Measurements from ENCODE around the gene ACTR10. TPM values are rescaled to one million over a fixed set of nuclear protein-coding genes. Genes with fewer than 3 reads are reported as not detected.

Gene ACTR10
- total RNA-seq: 10 to 100 TPM; 44.6 to 47.0 TPM

DNA sequence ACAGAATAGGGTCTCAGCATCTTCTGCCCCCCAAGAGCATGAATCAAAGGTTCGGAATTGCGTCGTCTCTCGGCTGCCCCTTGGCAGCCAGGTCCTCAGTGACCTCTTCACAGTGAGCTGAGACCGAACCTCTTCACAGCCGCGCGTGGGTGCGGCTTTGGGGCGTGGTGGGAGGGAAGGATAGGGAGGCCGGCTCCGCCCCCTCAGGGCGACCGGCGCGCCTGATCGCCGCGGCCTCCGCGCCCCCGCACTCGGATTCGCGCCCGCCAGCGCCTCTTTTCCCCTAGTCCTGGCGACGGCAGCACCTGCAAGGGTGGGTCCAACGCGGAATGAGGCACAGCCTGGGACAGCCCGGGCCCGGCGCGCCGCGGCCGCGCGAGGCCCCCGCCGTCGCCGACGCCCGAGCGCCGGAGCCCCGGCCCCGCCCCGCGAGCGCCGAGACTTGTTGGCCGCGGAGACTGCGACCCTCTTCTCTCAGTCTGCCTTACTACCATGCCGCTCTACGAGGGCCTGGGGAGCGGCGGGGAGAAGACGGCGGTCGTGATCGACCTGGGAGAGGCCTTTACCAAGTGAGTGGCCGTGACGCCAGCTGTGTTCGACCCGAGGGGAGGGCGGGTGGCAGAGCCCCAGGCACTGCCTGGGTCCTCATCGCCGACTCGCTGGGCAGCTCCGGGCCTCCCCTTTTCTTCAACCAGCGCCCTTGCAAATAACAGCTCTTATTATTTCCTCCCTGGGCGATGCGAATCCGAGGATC lies at the start of gene ACTR10:
TSS of gene ACTR10 (plus strand) at position 424 of the 754 bp plus-strand sequence. CDS start at position 493, 69 bp downstream.
- Mint-ChIP-seq H3K4me1 (ENCODE audit: low read depth) (peaks cover 22% of the 10 kb centered on the region), H3K36me3 (ENCODE audit: insufficient read depth in 2 of 2) (peaks cover 2 to 3% of the 10 kb centered on the region in 2 donors), H3K9me3 (no peaks in the 10 kb centered on the region), H3K27me3 (ENCODE audit: low read depth) (no peaks in the 10 kb centered on the region), H3K4me3 (peak within 1 kb of the TSS; percentile 92 to 99), H3K27ac (peak within 1 kb of the TSS; percentile 98)
- DNase-seq: peak; percentile 93
- peak; percentile 95 for ATAC-seq (replicated peaks in 1 of 2)

GRCh38 chr14:58150243-58150805 lies 49.6 kb upstream of the ACTR10 start:
- Mint-ChIP-seq H3K4me3 (peak overlapping the region in 1 of 2 donors; percentile 89), H3K4me1 (ENCODE audit: low read depth) (peaks cover 22% of the 10 kb centered on the region), H3K36me3 (ENCODE audit: insufficient read depth in 2 of 2) (no peaks in the 10 kb centered on the region), H3K9me3 (no peaks in the 10 kb centered on the region), H3K27ac (no peak overlapping the region), H3K27me3 (ENCODE audit: low read depth) (peaks cover 75% of the 10 kb centered on the region)
- DNase-seq: no peak
- ATAC-seq (replicated peaks in 1 of 2): no peak

DNA sequence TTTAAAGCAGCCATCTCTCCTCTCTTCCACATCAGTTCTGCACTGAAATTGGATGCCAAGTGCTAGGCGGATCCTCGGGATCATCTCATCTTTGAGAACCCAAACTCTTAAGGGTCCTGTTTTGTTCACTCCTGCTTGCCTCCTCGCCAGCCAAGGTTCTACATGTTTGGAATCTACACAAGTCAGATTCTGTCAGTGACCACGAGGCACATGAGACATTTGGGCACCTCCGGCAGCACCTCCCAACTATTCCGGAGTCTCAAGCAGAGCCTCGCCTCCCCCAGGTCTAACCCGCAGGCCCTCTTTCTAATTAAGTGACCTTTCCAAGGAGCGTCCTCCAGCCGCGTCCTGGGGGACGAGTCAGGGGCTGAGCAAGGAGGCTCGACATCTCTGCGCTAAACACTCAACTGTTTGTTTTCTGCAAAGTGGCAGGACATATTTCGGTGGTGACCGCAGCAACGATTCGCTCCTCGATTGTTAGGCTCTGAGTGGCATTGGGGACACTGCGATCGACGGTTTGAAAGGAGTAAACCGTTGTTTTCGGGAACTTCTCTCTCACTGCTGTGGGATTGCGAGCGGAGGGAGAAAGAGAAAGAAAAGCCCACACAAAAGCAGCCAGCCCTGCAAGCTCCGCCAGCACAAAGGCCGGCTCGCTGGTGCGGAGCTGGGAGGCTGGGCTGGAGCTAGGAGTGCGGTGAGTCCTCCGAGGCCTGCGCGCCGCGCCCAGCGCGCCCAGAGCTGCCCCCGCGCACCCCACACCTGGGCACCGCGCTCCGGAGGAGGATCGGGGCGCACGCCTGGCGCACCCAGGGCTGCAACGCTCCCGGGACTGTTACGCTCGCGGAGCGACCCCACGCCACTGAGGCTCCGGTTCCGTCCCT lies 48.6 kb upstream of the ACTR10 start:
- Mint-ChIP-seq H3K4me3 (peak overlapping the region; percentile 77 to 89), H3K4me1 (ENCODE audit: low read depth) (peaks cover 22% of the 10 kb centered on the region), H3K36me3 (ENCODE audit: insufficient read depth in 2 of 2) (no peaks in the 10 kb centered on the region), H3K9me3 (no peaks in the 10 kb centered on the region), H3K27me3 (ENCODE audit: low read depth) (peaks cover 72% of the 10 kb centered on the region), H3K27ac (no peak overlapping the region)
- peak; percentile 20 to 21 for DNase-seq
- ATAC-seq (replicated peaks in 1 of 2): peak; percentile 60 to 61

GRCh38 chr14:58152014-58152857 lies 47.7 kb upstream of the ACTR10 start, which contains the start of gene ARMH4:
Gene ARMH4, minus strand, starts transcription at chr14:58152213. Its CDS starts 12,855 bp downstream, at chr14:58139358.
- Mint-ChIP-seq H3K4me3 (peak within 1 kb of the TSS; percentile 81 to 89), H3K27ac (no peak within 1 kb of the TSS), H3K9me3 (no peaks in the 10 kb centered on the region), H3K4me1 (ENCODE audit: low read depth) (peaks cover 22% of the 10 kb centered on the region), H3K36me3 (ENCODE audit: insufficient read depth in 2 of 2) (no peaks in the 10 kb centered on the region), H3K27me3 (ENCODE audit: low read depth) (peaks cover 71% of the 10 kb centered on the region)
- ATAC-seq (replicated peaks in 1 of 2): peak; percentile 96
- DNase-seq: peak; percentile 76 to 81

DNA sequence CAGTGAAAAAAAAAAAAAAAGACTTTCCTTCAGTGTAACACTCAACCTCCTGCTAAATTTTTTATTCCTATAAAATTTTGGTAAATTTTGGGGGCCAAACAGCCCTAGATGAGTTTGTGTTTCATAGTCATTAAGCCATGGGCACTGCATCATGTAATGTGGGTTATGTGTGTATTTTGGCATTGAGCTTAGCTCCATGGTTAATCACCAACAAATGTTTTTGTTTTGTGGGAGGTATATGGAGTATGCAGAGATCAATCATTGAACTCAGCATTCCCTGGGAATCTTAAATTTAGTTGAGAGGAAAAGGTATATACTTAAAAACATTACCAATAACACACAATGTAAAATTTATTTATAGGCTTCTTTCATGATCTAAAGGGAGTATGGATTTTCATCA lies 39.4 kb upstream of the ACTR10 start:
- H3K36me3 Mint-ChIP-seq (ENCODE audit: insufficient read depth in 2 of 2): no peaks in the 10 kb centered on the region
- H3K27ac Mint-ChIP-seq: no peak overlapping the region
- H3K4me3 Mint-ChIP-seq: no peak overlapping the region
- H3K27me3 Mint-ChIP-seq (ENCODE audit: low read depth): peaks cover 24% of the 10 kb centered on the region
- H3K4me1 Mint-ChIP-seq (ENCODE audit: low read depth): no peaks in the 10 kb centered on the region
- no peak for ATAC-seq (replicated peaks in 1 of 2)
- DNase-seq: no peak
- no peaks in the 10 kb centered on the region for H3K9me3 Mint-ChIP-seq

DNA sequence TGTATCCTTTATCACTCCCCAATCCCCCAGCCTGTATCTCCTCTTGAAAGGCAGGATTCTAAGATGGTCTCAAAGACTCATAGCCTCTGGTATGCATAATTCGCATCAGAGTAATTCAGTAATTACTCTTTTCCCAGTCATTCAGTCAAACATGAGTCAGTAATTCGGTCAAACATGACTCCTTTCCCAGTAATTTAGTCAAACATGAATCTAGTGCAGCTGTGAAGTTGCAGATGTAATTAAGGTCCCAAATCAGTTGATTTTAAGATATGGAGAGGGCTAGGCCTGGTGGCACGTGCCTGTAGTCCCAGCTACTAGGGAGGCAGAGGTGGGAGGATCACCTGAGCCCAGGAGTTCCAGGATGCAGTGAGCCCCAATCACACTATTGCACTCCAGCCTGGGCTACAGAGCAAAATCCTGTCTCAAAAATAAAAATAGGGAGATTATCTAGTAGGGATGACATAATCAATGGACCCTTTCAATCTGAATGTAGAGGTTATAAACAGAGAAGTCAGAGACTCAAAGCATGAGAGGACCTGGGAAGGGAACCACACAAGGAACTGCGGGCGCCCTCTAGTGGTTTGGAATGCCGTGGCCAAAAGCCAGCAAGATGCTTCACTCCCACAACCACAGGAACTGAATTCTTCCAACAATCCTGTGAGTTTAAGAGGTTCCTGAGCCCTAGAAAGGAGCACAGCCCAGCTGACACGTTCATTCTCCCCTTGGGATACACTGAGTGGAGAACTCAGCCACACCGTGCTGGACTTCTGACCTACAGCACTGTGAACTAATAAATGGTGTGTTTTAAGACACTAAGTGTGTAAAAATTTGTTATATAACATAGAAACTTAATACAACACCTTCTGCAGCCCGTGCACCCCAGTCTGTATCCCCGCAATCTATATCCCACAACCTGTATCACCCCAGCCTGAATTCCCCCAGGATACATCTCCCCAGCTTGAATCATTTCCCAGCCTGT lies 33.7 kb upstream of the ACTR10 start:
- ATAC-seq (replicated peaks in 1 of 2) (peak; percentile 61 to 85), DNase-seq (peak; percentile 78)
- H3K4me3 Mint-ChIP-seq: peak overlapping the region in 1 of 2 donors; percentile 0
- peaks cover 14% of the 10 kb centered on the region for H3K4me1 Mint-ChIP-seq (ENCODE audit: low read depth)
- no peak overlapping the region for H3K27ac Mint-ChIP-seq
- H3K9me3 Mint-ChIP-seq: no peaks in the 10 kb centered on the region
- H3K36me3 Mint-ChIP-seq (ENCODE audit: insufficient read depth in 2 of 2): no peaks in the 10 kb centered on the region
- peaks cover 14% of the 10 kb centered on the region for H3K27me3 Mint-ChIP-seq (ENCODE audit: low read depth)

DNA sequence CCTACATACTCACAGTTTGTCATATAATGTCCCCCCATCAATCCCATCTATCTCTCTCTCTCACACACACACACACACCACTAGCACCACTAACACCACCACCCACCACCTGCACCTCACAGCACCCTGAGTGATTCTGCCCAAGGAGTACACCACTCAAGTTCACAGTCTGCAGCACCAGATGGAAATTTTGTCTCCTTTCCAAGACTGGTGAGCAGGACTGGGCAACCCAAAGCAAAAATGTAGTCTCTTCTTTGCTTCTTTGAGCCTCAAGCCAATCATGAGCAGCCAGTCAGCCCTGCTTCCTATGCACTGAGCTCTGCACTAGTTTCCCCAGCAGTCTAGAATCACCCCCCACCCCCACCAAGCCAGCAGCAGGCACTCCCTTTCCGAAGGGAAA lies 32.9 kb upstream of the ACTR10 start:
- Mint-ChIP-seq H3K27ac (no peak overlapping the region), H3K4me3 (no peak overlapping the region), H3K4me1 (ENCODE audit: low read depth) (peaks cover 14% of the 10 kb centered on the region), H3K27me3 (ENCODE audit: low read depth) (peaks cover 14% of the 10 kb centered on the region), H3K36me3 (ENCODE audit: insufficient read depth in 2 of 2) (no peaks in the 10 kb centered on the region), H3K9me3 (no peaks in the 10 kb centered on the region)
- DNase-seq (no peak), ATAC-seq (replicated peaks in 1 of 2) (no peak)

DNA sequence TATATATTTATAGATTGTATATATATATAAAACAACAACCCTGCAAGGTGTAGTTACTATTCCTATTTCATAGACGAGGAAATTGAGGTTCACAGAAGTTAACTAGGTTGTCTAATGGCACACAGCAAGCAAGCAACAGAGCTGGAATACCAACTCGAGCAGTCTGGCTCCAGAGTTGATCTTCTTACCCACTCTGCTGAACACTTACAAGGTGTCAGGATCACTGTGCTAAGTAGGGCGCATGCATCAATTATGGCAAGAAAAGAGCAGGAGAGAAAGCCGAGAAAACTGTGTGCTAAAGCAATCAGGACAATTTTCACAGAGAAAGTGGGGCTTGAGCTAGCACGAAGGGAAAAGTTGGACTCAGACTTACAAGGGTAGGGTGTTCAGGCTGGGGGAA lies 32.1 kb upstream of the ACTR10 start:
- ATAC-seq (replicated peaks in 1 of 2): no peak
- H3K9me3 Mint-ChIP-seq: no peaks in the 10 kb centered on the region
- H3K4me3 Mint-ChIP-seq: no peak overlapping the region
- H3K27me3 Mint-ChIP-seq (ENCODE audit: low read depth): peaks cover 14% of the 10 kb centered on the region
- H3K36me3 Mint-ChIP-seq (ENCODE audit: insufficient read depth in 2 of 2): no peaks in the 10 kb centered on the region
- H3K4me1 Mint-ChIP-seq (ENCODE audit: low read depth): peaks cover 14% of the 10 kb centered on the region
- no peak overlapping the region for H3K27ac Mint-ChIP-seq
- no peak for DNase-seq

- peak; percentile 91 to 96 for ATAC-seq (replicated peaks in 1 of 2)
- Mint-ChIP-seq H3K9me3 (no peaks in the 10 kb centered on the region), H3K36me3 (ENCODE audit: insufficient read depth in 2 of 2) (no peaks in the 10 kb centered on the region), H3K27me3 (ENCODE audit: low read depth) (peaks cover 25% of the 10 kb centered on the region), H3K4me3 (peak overlapping the region in 1 of 2 donors; percentile 25), H3K4me1 (ENCODE audit: low read depth) (peaks cover 10% of the 10 kb centered on the region), H3K27ac (no peak overlapping the region)
- peak; percentile 52 to 58 for DNase-seq
These were observed 28.9 kb upstream of the ACTR10 start for GRCh38 chr14:58171090-58171489.

DNA sequence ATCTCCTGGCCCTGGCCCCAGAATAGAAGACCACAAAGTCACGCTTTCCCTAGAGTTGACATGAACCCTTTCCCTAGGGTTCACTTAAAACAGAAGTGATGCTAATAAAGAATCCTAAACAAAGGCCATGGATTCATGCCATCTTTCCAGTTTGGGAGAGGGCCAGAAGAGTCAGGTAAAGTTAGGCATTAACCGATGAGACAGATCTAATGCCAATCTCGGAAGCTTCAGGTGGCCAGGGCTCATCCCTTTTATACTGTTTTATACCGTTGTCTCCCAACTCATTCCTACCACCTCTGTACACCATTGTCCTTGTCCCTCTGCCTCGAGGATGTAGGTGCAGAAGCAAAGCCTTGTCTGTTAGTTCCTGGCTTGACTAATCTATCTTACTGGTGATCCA lies 22.8 kb upstream of the ACTR10 start:
- no peaks in the 10 kb centered on the region for H3K4me1 Mint-ChIP-seq (ENCODE audit: low read depth)
- H3K36me3 Mint-ChIP-seq (ENCODE audit: insufficient read depth in 2 of 2): no peaks in the 10 kb centered on the region
- peaks cover 11% of the 10 kb centered on the region for H3K27me3 Mint-ChIP-seq (ENCODE audit: low read depth)
- no peak overlapping the region for H3K27ac Mint-ChIP-seq
- H3K9me3 Mint-ChIP-seq: no peaks in the 10 kb centered on the region
- DNase-seq (no peak), ATAC-seq (replicated peaks in 1 of 2) (no peak)
- H3K4me3 Mint-ChIP-seq: no peak overlapping the region

DNA sequence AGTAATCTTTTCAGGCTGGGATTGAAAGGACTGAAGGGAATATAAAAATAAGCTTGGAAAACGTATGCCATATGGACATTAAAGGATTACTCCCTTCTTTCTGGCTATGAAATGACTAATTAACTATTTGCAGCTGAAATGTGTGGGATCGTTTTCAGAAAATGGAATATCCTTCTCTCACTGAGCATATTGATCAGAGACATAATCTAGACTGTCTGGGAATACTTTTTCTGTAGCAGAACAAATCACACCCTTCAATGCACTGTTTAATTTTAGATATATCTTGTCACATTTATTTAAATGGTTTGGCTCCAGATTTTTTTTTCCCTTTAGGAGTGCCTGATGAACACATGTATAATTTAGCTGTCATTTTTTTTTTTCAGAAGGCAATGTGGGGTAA lies 10.8 kb upstream of the ACTR10 start:
- H3K4me1 Mint-ChIP-seq (ENCODE audit: low read depth): no peaks in the 10 kb centered on the region
- peaks cover 5% of the 10 kb centered on the region for H3K27me3 Mint-ChIP-seq (ENCODE audit: low read depth)
- no peak overlapping the region for H3K4me3 Mint-ChIP-seq
- H3K27ac Mint-ChIP-seq: no peak overlapping the region
- H3K36me3 Mint-ChIP-seq (ENCODE audit: insufficient read depth in 2 of 2): no peaks in the 10 kb centered on the region
- no peak for DNase-seq
- no peaks in the 10 kb centered on the region for H3K9me3 Mint-ChIP-seq
- no peak for ATAC-seq (replicated peaks in 1 of 2)

Data from activated T-cell treated with anti-CD3 and anti-CD28 coated beads, Interleukin-2, amount 50 U/mL, for 72 hours (primary cell).